ENCODE data around the gene SPATA17.

The SPATA17 gene

DNA sequence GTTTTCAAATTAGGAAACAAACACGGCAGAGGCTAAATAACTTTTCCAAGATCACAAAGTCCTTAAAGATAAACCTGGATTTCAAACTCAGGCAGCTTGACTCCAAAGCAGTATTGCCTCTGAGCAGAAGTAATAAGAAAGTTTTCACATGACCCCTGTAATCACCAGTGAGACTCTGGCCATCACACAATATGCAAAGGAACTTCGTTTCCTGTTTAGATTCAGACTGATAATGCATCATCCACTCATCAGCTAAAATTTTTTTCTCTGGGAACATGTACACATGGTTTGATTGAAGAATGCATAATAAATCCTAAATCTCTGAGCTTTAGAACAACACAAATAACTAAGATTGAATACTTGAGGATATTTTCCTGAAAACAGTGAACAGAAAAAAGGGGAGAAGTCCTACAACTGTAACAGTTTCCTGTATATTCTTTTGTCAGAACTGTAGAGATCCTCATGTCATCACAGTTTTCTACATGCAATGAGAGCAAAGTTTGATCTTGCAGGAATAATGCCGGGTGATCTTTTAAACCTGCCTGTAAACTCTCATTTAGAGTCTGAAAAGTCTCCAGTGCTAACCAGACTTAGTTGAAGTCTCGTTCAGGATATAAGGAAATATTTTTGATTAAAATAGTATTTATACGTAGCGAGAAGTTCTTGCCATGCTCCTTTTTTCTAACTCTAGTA lies 225.3 kb downstream of the SPATA17 start:
- no peak for DNase-seq (ENCODE audit: extremely low read depth, insufficient read length)
- Histone ChIP-seq H3K27me3 (replicated peaks; ENCODE audit: control insufficient read depth, insufficient read depth, low read length) (no peaks in the 10 kb centered on the region), H3K4me3 (replicated peaks; ENCODE audit: low read depth, low read length) (no peak overlapping the region), H3K36me3 (ENCODE audit: control insufficient read depth, insufficient read depth, low read length) (no peaks in the 10 kb centered on the region)
- no peak for TF ChIP-seq CTCF (IDR thresholded peaks at IDR 0.05; ENCODE audit: insufficient read depth, low read length, poor library complexity, severe bottlenecking)

- no peaks in the 10 kb centered on the region for H3K27me3 ChIP-seq (replicated peaks; ENCODE audit: control insufficient read depth, insufficient read depth, low read length)
- H3K4me3 ChIP-seq (replicated peaks; ENCODE audit: low read depth, low read length), result no peak overlapping the region
- no peaks in the 10 kb centered on the region for H3K36me3 ChIP-seq (ENCODE audit: control insufficient read depth, insufficient read depth, low read length)
- no peak for TF ChIP-seq CTCF (IDR thresholded peaks at IDR 0.05; ENCODE audit: insufficient read depth, low read length, poor library complexity, severe bottlenecking)
- DNase-seq (ENCODE audit: extremely low read depth, insufficient read length), result no peak
Measured at GRCh38 chr1:217857061-217857460, 225.9 kb downstream of the SPATA17 start.

DNA sequence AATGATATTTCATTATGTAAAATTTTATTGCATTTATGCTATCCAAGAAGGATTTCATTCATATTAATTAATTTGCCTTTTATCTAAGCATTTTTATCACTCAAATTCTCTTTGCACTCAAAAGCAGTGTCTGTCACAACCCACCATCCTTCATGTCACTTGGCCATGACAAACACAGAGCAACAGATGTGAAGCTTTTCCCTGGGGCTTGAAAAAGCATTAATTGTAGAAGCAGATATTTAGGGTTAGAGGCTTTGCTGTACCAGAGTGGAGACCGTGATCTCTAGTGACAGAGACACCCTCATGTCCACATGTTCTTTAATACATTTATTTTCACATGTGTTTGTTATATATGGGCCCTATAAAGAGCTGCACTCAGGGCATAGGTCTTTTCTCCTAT lies 230.5 kb downstream of the SPATA17 start:
- Histone ChIP-seq H3K27me3 (replicated peaks; ENCODE audit: control insufficient read depth, insufficient read depth, low read length) (no peaks in the 10 kb centered on the region), H3K36me3 (ENCODE audit: control insufficient read depth, insufficient read depth, low read length) (no peaks in the 10 kb centered on the region), H3K4me3 (replicated peaks; ENCODE audit: low read depth, low read length) (no peak overlapping the region)
- DNase-seq (ENCODE audit: extremely low read depth, insufficient read length), result no peak
- TF ChIP-seq CTCF (IDR thresholded peaks at IDR 0.05; ENCODE audit: insufficient read depth, low read length, poor library complexity, severe bottlenecking), result no peak

GRCh38 chr1:217867446-217867995 lies 236.4 kb downstream of the SPATA17 start:
- no peak for TF ChIP-seq CTCF (IDR thresholded peaks at IDR 0.05; ENCODE audit: insufficient read depth, low read length, poor library complexity, severe bottlenecking)

DNA sequence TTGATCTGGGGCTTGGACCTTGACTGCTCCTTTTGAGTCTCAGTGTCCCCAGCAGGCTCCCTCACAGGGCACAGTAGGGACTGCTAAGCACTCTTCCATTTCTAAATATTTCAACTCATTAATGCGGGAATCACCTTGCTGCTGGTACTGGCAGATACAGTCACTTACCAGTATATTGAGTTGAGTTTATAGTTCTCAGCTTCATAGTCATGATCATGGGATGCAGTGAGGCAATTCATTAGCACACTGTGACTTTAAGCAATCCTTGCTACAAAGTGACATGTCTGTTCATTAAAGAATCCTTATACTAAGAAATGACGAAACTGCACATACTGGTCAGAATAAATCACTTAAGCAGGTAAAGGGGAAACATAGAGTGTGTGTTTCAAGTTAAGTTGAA lies 240.8 kb downstream of the SPATA17 start:
- Histone ChIP-seq H3K4me3 (replicated peaks; ENCODE audit: low read depth, low read length) (no peak overlapping the region), H3K36me3 (ENCODE audit: control insufficient read depth, insufficient read depth, low read length) (no peaks in the 10 kb centered on the region), H3K27me3 (replicated peaks; ENCODE audit: control insufficient read depth, insufficient read depth, low read length) (no peaks in the 10 kb centered on the region)
- DNase-seq (ENCODE audit: extremely low read depth, insufficient read length), result no peak
- no peak for TF ChIP-seq CTCF (IDR thresholded peaks at IDR 0.05; ENCODE audit: insufficient read depth, low read length, poor library complexity, severe bottlenecking)

More at GRCh38 chr1:217867446-217867995, 236.4 kb downstream of the SPATA17 start:
- no peak overlapping the region for H3K4me3 ChIP-seq (replicated peaks; ENCODE audit: low read depth, low read length)
- H3K27me3 ChIP-seq (replicated peaks; ENCODE audit: control insufficient read depth, insufficient read depth, low read length), result no peaks in the 10 kb centered on the region
- no peaks in the 10 kb centered on the region for H3K36me3 ChIP-seq (ENCODE audit: control insufficient read depth, insufficient read depth, low read length)
- no peak for DNase-seq (ENCODE audit: extremely low read depth, insufficient read length)
